ENCODE data around the gene LIAS.

- TF ChIP-seq CTCF (optimal IDR thresholded peaks at IDR 0.05 in 1 of 3, IDR thresholded peaks at IDR 0.05 in 1 of 3, conservative IDR thresholded peaks at IDR 0.05 in 1 of 3; ENCODE audit: extremely low read depth in 1 of 3, insufficient read depth in 2 of 3, low read length in 3 of 3) (no peak), EZH2 (IDR thresholded peaks at IDR 0.05; ENCODE audit: low read length) (no peak)
Observed at GRCh38 chr4:39516407-39516966, 57.6 kb downstream of the LIAS start.
